NB4 (cell line): ENCODE results near the gene MINDY3.

ENCODE experiments used
- CTCF ChIP-seq: IDR thresholded peaks from one replicate; pipeline ENCODE4 v1.5.1; 2012; ENCODE audit warnings: low read depth, low read length
- POLR2A ChIP-seq: IDR thresholded peaks from 2 replicates; pipeline ENCODE4 v1.6.1; 2011; ENCODE audit warnings: mild to moderate bottlenecking; ENCODE audit not compliant: insufficient read length; ENCODE audit errors: extremely low read depth

GRCh38 chr10:15808204-15808797, 52.0 kb downstream of the MINDY3 start:
- TF ChIP-seq CTCF (no peak), POLR2A (no peak)
